GM19438 (cell line): ENCODE data around the gene LBH.

Experiments used
- ATAC-seq: cut with Tn5 transposase; IDR thresholded peaks from one replicate; pipeline ENCODE4 v1.9.1; 2021; ENCODE audit warnings: low read depth; ENCODE audit not compliant: unreplicated experiment

LBH gene

DNA sequence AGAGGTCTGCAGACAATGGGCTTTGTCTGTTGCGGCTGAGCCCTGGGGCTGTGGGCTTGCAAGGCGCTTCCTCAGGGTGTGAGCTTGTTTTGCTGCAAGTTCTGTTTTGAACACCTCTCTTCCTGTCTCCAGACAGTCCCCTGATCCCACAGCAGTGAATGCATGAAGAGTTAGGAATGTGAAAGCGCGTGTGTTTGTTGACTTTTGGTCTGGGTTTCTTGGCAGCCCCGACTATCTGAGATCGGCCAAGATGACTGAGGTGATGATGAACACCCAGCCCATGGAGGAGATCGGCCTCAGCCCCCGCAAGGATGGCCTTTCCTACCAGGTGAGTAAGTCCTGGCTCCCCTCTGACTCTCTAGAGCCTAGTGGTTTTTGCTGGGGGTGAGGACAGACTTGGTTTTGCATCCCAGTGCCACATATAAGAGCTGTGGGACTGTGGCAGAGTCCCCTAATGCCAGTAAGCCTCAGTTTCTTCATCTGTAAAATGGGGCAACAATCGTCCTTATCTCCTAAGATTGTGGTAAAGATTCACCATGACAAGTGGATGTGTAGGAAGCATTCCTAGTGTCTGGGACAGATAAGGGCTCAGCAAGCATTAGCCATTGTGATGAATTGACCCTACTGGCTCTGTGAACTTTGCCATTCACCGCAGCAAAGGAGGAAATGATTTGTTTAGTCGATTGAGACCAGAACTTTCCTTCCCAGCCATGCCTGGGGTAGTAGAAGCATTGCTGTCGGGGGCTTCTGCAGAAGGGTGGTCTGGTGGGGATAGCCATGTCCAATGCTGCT, 3.0 kb downstream of the LBH start:
- ATAC-seq: no peak

DNA sequence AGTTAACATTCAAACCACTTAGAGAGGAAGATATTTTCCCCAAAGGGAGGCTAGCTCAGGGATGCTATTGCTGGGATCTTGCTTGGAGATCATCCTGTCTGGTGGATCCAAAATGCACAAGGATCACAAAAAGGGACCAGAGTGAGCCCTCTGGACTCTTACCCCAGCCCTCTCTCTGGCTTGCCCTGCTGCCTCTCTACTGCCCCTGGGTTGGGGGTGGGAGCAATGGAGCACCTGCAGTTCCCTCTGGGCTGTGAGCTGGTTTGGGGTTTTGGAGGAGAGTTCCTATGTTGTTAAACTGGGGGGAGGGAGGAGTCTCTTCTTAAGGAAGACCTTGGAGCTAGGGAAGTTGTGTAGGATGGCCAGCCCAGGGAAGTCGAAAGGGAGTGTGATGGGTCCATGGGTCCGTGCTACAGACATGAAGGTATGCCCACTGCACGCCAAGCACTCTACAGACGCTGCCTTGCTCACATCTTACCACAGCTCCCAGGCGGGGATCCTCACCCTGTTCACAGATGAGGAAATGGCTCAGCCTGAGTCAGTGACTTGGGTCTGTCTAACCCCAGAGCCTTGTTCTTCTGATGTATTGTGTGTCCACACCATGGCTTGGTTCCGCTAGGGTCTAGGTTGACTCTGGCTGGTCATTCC, 3.8 kb downstream of the LBH start:
- no peak for ATAC-seq

GRCh38 chr2:30235859-30236535, 4.7 kb downstream of the LBH start:
- no peak for ATAC-seq

DNA sequence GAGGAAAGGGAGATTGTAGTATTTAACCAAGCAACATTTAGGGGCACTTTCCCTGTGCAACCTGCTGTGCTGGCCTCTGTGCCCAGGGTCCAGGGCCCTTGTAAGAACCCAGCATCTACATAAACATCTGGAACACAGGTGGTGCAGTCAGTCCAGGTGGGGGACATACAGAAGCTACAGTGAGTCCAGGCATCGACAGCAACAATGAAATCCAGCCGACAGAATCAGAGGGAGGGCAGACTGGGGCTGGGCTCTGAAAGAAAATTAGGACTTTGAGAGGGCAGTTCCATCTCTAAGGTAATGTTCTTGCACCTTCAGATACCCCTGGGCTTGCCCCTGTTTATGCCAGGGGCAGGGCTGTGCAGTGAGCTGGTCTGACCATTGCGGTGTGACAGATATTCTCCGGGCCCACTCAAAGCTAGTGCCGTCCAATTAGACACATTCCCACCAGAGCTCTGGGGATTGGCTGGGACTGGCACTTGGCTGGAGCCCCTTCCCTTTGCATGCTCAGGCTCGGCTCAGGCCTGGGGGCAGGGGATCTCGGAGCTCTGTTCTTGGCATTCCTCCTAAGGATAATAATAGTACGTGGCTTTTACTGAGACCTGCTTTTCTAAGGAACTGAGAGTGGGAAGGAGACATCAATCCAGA, 5.4 kb downstream of the LBH start:
- ATAC-seq: no peak

DNA sequence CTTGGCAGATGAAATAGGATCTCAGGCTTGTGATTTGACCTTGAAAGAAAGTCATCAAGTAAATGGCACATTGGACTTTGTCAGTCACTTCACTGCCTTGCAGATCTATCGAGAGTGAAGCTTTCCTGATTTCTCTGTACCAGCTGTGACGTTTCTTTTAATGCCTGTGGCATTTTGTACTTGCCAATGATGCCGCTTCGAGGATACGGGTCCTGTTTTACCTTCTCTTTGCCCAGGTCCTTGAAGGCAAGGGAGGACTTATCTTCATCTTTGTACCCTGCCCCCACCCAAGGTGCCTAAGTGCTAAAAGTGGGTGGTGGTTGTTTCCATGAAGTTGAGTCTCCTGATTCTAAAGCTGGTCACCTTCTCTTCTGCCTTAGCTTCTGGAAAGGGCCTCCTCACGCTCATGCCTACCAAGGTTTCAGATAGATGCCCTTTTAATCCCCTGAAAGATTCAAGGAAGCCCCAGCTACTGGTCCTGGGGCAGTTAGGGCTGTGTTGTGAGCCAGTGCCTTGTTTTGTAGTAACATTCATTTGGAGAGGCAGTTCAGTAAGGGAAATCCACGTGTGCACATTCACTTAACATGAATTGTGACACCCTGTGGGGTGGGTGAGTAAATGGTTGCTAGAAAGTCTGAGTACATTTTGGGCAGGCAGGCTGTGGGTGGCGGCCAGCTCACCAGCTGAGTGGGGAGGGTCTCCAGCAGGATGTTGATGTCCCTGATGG, 6.1 kb downstream of the LBH start:
- ATAC-seq: no peak

- ATAC-seq: no peak
Observed at GRCh38 chr2:30237966-30238800, 6.8 kb downstream of the LBH start.

DNA sequence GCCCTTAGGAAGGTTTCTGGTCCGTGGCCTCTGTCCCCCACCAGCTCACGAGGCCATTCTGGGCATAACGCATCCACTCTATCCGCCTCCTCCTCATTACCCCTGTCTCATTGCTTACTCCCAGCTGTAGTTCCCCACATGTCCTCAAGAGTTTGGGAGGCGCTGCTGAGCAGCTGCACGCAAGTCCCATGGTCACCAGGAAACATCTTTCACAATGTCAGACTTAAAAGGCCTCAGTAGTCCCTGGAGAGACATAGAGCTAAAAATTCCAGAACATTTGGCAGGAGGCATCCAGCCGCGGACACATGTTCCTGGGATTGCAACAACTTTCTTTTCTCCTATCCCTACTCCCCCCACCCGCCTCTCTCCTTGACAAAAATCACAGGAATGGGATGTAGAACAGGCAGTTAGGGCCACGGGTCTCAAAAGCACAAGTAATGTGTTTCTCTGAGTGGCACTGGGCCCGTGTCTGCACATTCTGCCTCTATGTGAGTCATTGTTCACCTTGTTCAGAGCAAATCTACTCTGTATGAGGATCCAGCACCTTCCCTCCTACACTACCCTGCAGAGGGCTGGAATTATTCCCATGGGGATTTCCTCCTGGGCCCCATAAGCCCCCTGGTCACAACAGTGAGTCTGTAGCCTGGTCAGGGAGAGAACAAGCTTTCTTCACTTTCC, 8.1 kb downstream of the LBH start:
- no peak for ATAC-seq

DNA sequence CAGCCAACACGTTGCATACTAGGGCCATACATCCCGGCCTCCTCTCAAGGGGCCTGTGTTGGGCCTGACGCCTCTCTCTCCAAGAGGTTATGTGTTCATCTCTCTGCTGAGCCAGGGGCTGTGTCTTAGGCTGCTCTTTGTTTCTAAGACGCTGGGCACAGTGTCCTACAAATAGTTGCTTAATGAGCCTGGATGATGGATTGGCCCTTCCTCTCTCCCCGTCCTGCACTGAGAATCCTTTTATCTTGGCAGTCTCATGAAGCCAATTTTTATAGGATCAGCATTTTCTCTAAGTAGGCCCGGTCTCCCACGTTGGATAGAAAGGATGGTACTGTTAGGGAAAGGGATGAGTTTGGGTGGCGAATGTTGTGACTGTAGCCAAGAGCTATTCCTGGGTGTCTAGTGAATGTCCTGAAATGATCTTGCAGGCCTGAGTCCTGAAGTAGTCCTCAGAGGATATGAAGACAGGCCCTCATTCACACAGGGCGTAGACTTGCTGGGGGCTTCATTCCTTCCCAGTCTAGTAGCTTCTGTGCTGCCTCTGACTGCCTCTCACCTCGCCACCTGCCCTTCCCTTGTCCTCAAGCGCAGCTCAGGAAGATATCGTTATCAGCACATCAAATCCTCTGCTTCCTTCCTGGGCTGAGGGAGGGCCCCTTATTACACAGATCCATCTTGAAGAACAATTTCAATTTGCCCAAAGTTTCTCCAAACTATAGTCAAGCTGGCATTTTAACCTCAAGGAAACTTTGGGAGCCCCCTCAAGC, 8.8 kb downstream of the LBH start:
- ATAC-seq: no peak

GRCh38 chr2:30243231-30243630, 11.9 kb downstream of the LBH start:
- no peak for ATAC-seq

DNA sequence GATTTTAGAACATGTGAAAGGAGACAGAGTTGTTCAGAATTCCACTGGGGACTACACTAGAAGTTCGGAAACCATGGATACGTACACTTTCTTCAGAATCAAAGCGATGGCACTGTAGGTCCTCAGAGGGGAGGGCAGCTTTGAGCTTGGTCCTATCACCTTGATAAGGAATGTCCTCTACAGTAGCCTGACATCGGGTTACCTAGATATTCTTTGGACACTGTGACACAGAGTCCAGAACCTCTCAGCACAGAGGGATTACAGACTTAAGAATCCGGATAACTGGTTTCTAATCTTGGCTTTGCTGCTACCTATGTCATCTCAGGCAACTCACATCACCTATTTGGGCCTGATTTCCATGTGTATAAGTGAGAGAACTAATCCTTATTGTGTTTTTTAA, 14.0 kb downstream of the LBH start:
- no peak for ATAC-seq

- no peak for ATAC-seq
Observed at GRCh38 chr2:30248791-30249190, 17.5 kb downstream of the LBH start.

DNA sequence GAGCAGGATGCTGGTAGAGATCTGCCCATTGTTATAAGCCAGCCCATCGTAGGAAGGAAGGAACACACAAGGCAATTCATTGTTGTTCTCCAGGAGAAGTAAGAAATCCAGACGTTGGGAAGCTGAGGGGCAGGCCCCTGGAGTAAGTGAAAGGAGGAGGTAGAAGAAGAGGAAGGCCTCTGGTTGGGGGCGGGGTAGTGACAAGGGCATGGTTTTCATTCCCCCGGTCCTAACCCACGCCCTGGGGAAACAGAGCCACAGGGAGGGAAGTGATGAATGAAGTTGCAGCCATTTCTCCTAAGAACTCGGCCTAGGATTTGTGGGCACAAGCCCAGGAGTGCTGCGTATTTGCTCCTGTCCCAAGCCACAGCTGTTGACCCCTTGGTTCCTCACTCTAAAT, 18.0 kb downstream of the LBH start:
- no peak for ATAC-seq

DNA sequence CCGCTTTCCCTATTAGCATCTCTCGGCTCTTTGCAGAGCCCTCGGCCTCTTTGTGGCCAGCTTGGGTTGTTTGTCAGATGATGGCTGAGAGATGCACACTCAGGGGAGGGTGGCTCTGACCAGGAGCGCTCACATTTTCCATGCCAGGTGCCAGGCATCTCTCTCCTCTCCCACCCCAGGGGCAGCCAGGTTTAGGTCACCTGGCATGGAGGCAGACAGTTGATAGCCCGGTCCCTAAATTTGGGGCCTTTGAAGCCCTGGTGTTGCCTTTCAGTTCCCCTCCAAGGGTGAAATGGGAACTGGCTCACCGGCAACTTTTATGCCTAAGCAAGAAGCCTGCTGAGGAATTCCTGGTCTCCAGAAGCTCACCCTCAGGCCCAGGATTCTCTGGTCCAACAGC, 19.1 kb downstream of the LBH start:
- ATAC-seq: no peak

DNA sequence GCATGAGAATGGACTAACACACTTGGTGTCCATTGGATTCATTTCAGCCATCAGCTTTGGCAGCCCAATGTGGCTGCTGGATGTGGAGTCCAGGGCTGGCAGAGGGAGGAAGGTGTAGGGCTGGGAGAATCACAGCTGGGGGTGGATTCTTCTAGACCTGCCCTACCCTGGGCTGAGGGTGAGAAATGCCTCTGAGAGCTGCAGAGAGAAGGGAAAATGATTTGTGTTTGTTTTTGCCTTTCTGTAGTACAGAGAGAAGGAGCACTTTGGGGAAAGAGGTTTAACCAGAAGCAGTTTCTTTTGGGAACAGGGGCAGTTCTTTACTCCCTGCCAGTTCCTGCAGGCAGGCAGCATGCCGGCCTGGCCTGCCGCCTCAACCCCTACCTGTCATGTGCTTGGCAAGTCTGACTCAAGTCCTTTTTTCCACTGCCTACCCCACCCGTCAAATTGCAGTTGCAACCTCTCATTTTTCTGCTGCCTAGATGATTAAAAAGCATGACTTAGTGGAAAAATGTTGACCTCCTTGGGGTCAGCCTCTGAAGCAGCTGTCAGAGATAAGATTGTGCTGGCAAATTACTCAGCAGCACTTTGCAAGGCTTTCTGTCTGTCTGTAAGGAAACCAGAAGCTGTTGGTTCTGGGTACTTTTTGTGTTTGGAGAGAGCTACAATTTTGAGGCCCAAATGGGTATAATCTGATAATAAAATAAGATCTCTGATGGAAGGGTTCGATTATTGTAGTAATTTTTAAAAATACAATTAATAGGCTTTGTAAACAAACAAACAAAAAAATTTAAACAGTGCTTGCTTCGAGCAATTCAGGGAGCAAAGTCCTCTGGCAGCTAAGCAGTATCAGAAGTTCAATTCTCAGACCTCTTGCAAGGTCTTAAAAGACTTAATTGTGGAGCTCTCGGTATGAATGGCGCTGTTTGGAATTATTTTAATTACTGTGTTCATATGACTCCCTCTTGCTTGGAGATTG, 21.7 kb downstream of the LBH start:
- ATAC-seq: no peak

DNA sequence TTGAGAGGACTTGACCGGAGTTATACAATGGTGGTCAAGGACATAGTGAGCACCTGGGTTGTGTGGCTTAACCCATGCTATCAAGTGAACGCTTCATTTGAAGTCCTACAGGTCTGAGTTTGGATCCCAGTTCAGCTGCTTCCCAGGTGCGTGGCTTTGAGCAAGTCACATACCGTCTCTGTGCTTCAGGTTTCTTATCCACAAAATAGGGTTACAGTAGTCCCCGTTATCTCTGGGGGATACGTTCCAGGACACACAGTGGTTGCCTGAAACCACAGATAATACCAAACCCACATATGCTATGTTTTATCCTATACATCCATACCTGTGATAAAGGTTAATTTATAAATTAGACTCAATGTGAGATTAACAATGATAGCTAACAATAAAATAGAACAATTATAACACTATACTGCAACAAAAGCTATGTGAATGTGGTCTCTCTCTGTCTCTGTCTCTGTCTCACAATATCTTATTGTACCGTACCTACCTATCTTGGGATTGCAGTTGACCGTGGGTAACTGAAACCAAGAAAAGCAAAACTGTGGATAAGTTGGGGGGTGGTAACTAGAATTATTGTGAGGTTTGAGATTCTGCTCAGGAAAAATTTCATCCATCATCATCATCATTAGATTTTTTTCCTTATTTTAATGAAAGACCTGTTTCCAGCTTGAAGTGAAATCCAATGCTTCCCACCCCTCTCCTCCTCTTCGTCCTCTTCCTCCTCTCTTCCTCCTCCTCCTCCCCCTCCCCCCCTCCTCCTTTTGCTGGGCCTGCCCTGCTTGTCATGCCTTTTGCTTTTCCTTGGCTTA, 22.7 kb downstream of the LBH start:
- no peak for ATAC-seq

DNA sequence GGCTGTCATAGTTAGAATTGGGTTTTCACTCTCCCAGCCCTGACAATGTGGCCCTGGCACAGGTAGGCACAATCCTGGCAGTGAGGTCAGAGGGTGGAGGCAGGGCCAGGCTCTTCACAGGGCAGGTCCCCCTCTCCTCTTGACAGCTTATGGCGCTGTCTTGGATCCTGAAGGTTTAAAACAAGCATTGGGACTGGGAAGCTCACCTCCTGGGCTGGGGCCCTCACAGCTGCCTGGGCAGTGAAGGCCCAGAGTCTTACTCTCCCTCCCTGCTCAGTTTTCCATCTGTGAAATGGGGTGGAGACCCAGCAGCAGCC, 23.3 kb downstream of the LBH start:
- no peak for ATAC-seq

- ATAC-seq: no peak
Observed at GRCh38 chr2:30255026-30255425, 23.7 kb downstream of the LBH start.
